ENCODE results near the gene LRRC18. TPM values are rescaled to one million over a fixed set of nuclear protein-coding genes. Genes with fewer than 3 reads are reported as not detected.

Gene LRRC18
- polyA plus RNA-seq, 3 donors, result 0.16 to 0.22 (median 0.17) TPM

DNA sequence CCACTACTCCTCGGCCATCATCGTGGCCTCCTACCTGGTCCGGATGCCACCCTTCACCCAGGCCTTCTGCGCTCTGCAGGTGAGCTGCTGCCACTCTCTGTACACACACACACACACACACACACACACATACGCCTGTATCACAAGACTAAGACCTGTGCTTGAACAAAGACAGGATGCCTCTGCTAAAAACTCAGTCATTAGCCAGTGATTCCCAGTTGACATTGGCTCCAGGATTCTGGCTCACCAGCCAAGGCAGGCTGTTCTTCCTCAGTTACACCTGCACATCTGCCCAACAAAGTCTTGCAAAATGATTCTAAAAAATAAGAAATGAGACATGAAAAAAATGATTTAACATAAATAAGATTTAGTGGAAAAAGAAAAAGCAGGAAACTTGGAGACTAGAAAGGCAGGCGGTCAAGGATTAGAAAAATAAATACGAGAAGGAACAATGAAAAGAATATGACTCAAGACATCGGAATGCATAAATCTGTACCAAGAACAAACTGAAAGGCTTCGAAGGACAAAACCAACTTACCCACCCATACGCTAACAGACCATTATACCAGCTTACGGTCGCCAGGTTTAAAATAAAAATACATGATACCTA lies 7.4 kb upstream of the LRRC18 start:
- no peak for DNase-seq (ENCODE audit: low read depth in 3 of 3, low spot score in 2 of 3)

GRCh38 chr10:48946332-48946731 lies 6.7 kb upstream of the LRRC18 start:
- no peak for DNase-seq (ENCODE audit: low read depth in 3 of 3, low spot score in 2 of 3)

DNA sequence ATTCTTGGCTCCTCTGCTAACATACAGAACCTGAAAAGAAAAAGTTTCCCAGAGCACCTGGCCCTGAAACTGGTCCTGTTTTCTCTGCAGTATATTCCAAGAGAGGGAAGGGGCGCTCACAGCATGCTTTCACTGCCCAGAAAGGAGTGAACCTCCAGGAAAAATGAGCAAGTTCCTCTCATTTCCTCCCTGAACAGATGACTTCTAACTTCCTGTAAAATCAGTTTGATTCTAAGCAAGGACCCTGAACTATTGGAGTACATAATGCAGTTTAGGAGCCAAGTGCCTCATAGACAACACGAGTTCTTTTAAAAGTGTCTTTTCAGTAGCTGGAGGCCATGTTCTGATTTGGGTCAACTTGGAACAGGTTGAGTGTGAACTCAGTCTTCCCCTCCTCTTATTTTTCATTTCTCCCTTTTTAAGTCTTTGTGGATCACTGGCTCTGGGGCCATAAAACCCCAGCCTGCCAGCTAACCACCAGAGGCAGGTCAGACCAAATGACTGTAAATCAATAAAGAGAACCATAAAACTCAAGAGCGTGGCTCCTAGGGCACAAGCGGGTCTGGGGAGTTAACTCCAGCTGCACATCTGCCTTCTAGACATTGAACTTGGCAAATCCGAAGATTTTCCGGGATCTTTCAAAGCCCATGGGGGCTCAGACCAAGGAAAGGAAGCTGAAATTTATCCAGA lies 5.9 kb upstream of the LRRC18 start:
- no peak for DNase-seq (ENCODE audit: low read depth in 3 of 3, low spot score in 2 of 3)

DNA sequence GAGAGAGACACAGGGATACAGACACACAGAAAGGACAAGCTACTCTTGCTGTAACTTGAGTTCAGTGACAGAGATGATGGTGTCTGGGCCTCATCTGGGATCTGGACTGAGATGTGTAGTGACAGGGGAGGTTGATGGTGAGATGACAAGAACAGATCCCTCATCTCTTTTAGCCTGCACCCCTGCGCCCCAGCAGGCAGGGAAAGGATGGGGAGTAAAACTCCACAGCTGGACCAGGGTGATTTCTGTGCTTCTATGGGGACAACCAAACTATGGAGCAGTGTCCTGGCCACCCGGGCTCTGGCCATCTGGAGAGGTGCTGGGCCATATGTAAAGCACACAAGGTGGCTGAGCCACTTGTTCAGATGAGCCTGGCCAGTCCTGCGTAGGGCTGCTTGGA lies 4.5 kb upstream of the LRRC18 start:
- no peak for DNase-seq (ENCODE audit: low read depth in 3 of 3, low spot score in 2 of 3)

DNA sequence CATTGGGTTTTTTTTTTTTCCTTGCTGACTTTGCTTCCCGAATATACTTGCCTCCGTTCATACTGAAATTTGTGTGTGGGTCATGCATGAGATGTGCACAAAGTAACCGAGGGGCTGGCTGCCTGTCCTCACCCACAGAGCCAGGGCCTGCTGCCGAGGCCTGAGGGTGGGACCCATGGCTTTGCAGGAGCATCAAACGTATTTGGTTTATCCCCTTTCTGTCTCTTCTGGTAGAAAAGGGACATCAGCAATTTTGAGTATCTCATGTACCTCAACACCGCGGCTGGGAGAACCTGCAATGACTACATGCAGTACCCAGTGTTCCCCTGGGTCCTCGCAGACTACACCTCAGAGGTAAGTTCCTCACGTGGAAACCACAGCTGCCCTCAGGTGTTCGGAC lies 3.5 kb upstream of the LRRC18 start:
- DNase-seq (ENCODE audit: low read depth in 3 of 3, low spot score in 2 of 3), result no peak

- DNase-seq (ENCODE audit: low read depth in 3 of 3, low spot score in 2 of 3), result no peak
Measured at GRCh38 chr10:48941427-48942075, 1.9 kb upstream of the LRRC18 start.

GRCh38 chr10:48940958-48941357 lies 1.3 kb upstream of the LRRC18 start:
- no peak for DNase-seq (ENCODE audit: low read depth in 3 of 3, low spot score in 2 of 3)

DNA sequence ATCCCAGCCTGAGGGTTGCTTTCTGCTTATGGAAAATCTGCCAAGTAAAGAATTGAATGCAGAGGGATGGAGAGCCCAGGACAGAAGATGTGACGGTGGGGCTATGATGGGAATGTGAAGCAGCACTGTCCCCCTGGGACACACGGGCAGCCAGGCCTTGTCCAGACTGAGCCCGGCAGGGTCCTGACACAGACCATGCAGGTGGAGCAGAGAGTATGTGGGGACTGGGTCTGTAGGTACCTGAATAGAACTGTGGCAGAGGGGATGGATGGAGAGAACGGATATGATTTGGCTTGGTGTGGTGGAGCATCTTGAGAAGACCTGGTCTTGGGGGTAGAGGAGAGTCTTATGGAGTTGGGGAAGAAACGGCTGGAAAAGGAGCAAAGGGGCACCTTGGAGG lies 732 bp upstream of the LRRC18 start:
- DNase-seq (ENCODE audit: low read depth in 3 of 3, low spot score in 2 of 3), result no peak

DNA sequence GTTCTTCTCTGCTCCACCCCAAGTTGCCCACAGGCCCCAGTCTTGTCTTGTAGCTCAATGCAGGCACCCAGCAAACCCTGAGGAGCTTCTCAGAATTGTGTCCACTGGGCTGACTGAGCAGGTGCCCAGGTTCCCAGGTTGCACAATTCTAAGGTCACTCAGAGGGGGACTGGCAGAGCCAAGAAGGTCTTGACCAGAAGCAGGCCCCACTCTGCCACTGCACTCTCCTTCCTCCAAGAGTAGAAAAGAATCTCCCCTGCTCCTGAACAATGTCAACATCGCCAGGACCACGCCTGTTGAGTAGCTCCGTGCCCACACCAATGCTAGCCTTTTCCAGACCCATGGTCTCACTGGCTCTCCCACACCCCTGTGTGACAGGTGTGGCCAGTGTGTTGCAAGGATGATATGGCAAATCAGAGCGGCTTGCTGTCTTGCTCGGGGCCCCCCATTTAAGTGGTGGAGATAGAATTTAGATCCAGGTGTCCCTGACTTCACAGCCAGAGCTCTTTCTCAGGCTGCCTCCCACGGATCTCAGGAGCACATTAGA lies 577 bp downstream of the LRRC18 start:
- no peak for DNase-seq (ENCODE audit: low read depth in 3 of 3, low spot score in 2 of 3)

DNA sequence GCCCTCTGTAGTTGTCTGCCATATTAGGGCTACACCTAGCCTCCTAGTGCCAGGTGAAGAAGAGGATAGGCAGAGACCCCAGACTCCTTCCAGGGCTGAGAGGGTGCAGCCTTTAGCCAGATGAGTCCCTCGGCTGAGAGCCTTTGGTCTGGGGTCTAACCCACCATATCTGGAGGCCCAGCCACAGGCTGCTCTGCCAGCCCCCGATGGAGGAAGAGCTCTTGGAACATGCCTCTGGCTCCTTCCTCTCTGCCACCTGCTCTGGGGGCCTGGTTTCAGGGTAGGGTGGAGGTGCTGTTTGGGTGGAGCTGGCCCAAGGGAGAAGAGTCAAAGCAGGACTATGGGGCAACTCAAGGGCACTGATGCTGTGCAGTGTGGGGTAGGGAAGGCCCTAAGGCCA lies 1.4 kb downstream of the LRRC18 start:
- no peak for DNase-seq (ENCODE audit: low read depth in 3 of 3, low spot score in 2 of 3)

- DNase-seq (ENCODE audit: low read depth in 3 of 3, low spot score in 2 of 3), result no peak
Measured at GRCh38 chr10:48937796-48938195, 1.8 kb downstream of the LRRC18 start.

DNA sequence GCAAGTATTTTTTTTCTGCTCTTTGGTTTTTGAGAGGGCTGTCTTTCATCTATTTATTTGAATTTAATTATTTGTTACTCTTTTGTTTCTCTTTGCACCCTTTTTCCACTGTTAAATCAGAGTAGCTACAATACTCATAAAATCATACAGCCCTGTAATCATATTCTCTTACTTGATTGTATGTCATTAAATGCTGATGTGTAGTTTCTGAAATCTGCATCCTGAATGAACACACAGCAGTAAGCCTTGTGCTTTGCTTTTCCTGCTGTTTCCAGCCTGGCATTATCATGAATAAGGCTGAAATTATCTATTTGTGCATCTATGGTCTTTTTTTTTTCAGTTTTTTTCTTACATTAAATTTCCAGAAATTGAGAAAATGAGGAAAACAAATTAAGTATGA lies 4.1 kb downstream of the LRRC18 start:
- no peak for DNase-seq (ENCODE audit: low read depth in 3 of 3, low spot score in 2 of 3)

DNA sequence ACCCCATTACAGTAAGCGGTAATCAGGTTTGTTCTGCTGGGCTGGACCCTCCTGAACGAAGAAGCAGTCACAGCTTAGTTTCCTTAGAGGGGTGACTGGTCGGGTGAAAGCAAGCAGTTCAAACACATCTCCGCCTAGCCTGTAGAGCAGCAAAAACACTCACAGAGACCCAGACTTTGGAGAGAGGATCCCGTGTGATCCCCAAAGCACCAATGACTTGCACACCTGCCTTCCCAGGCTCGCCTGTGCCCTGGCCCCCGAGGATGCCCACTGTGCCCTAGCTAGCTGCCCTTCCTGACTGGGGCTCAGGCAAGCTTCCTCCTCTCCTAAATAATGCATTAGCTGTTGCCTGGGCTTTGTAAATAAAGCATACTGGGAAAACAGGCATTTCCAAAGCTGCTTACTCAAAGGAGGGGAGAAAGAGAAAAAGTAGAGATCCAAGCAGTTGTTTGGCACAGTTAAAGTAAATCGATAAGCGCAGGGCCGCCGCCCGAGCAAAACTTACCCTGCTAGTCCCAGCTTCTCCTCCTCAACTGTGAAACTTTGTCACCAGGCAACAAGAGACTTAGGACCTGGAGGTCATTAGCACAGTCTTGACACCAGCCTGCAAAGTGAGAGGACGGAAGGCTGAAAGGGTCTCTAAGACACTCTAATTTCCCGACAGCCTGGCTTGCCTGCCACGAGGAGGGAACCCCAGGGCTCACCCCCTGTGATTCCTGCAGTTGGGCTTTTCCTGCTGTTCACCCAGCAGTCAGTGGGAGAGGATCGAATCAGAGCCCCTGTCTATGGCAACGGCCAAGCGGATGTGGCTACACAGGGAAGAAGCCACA lies 4.8 kb downstream of the LRRC18 start:
- DNase-seq (ENCODE audit: low read depth in 3 of 3, low spot score in 2 of 3), result no peak

DNA sequence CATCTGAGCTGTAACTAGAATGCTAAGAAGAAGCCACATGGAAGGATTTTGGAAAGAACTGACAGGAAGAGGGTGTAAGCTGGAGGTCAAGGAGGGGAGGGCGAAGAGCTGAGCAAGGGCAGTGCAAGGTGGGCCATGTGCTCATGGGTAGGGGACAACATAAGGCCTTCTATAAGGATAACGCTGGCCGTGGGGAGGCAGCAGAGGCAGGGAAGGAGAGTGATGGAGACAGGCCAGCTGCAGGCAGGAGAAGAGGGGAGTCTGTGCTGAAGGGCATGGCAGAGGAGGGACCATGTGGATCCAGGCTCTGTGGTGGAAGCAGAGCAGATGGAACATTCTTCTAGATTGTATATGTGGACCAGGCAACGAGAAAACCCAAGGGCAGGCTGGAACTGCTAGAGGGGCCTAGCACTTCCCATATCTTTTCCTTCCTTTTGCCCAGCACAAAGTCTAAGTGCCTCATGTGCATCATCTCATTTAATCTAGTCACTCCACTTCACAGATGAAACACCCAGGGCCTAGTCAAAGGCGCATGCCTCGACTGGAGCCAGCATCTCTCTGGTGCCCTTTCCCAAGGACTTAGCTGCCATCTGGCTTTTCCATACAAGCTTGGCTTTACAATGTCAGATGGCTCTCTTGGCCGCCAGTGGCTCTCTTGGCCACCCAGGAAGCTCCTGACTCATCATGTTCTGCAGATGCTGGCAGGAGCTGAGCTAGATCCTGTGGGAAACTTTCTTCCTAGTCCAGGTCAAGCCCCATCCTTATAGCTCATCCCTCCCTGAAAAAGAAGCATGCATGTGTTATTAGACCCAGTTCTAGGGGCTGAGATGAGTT lies 6.6 kb downstream of the LRRC18 start:
- no peak for DNase-seq (ENCODE audit: low read depth in 3 of 3, low spot score in 2 of 3)

- no peak for DNase-seq (ENCODE audit: low read depth in 3 of 3, low spot score in 2 of 3)
Measured at GRCh38 chr10:48931188-48931587, 8.5 kb downstream of the LRRC18 start.

- DNase-seq (ENCODE audit: low read depth in 3 of 3, low spot score in 2 of 3), result no peak
Measured at GRCh38 chr10:48929413-48929990, 10.1 kb downstream of the LRRC18 start.

DNA sequence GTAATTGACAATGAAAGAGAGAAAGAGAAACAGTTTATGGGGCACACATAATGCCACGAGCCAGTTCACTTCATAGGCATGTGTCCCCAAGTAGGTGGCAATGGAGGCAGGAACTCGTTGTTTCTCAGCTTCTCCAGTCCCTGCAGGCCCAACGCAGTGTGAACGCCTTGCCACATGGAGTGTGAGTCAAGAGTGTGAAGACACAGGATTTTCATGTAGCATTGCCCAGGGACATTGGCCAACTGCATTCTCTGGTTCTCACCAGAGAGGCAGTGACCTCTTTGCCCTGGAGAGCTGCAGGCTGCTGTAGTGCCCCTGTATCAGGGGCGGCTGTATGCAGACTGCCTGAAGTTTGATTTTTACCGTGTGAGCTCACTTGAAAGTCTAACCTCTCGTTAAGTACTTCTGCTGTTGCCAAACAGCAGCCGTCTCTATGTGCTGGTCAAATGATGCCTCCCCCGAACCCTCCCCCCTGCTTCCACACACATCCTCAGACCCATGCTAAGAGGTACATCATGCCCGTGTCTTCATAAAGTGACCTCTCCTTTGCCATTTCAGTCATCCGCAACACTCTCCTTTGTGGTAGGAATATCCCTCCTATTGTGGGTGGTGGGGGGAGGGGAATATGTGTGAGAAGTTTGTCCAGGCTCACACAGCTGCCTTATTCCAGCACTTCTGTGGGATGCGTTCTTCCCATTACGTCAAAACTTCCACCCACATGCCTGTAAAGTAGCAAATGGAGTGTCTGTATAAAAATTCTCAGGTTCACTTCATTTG lies 12.7 kb downstream of the LRRC18 start:
- no peak for DNase-seq (ENCODE audit: low read depth in 3 of 3, low spot score in 2 of 3)

GRCh38 chr10:48926255-48926654 lies 13.4 kb downstream of the LRRC18 start:
- no peak for DNase-seq (ENCODE audit: low read depth in 3 of 3, low spot score in 2 of 3)

DNA sequence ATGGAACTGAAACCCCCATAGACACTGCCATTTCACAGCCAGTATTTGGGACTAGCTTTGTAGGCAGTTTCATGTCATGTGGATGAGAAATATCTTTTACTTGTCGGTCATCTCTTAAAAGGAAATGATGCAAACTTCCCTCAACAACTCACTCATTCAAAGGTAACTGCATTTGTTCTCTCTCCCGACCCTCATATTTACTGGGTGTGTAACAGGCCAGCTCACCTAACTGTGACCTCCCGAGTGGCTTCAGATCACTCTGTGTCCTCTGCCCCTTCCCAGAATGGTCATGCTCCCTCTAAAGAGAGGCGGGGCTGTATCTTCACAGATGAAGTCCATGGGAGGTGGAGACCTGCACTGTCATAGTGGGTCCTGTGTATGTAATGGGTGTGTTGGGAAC lies 14.7 kb downstream of the LRRC18 start:
- no peak for DNase-seq (ENCODE audit: low read depth in 3 of 3, low spot score in 2 of 3)

Data from right renal cortex interstitium (tissue), 3 donors.